Raji (cell line): ENCODE results near the gene TMEM187.

ENCODE experiments used
- POLR2A ChIP-seq: IDR thresholded peaks from 2 replicates; pipeline ENCODE4 v1.6.1; 2011; ENCODE audit warnings: low read depth, low read length, control low read depth; ENCODE audit not compliant: insufficient read depth

The TMEM187 gene

DNA sequence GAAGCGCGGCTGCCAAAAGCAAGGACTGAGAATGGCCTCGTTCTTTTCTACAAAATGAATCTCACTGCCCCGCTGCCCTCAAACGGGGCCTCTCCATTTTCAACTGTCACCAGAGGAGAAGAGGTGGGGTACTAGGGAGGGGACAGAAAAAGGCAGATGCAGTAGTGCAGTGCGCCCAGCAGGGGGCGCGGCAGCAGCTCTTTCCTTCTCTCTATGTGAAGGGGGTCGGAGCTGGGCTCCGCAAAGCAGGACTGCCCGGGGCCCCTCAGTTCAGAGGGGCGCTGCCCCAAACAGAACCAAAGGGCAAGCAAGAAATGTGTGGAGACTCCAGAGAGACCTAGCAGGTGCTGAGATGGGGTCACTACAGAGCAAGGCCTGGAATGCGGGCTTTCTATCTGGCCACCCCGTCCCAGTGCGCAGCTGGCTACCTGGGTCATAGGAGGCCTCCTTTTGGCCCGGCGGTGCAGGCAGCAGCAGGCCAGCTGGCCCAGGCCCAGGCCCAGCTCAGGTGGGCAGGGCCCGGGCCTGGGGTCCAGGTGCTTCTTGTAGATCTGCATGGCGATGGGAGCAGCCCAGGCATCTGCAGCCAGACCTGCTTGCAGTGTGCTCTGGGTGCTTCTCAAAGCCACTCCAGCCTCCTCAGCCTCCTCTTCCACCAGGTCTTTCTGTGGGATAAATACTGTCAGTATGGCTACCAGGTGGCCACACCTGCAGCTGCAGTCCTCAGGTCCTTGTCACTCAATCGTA, 41.2 kb downstream of the TMEM187 start:
- no peak for TF ChIP-seq POLR2A

GRCh38 chrX:154014429-154015380, 42.2 kb downstream of the TMEM187 start:
- no peak for TF ChIP-seq POLR2A

DNA sequence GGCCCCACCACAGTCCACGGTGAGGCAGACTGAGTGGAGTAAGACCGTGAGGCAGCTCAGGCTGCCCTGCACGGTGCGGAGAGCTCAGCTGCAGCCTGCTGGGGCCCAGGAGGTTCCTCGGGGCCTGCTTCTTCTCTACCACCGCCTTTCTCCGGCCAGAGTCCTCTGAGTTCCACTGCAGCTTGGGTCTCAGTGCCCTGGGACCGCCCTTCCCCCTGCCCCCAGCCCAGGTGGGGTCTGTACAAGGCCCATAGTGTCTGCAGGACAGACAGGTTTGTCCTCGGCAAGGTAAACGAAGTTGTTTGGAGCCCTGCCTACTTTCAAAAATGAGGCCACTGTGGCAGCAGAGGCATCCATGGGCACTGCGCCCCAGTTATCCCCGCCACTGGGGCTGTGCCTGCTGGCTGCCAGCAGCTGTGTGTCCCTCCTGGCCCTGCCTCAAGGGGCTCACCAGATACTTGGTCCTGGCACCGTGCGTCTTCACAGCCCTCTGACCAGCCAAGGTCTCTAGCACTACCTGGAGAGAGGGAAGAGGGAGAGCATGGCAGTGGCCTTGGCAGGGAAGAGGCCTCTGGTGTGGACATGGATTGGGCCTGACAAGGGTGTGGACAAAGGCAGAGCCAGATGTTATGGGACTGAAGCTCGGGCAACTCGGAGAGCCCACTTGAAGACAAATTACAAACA, 43.2 kb downstream of the TMEM187 start:
- TF ChIP-seq POLR2A = no peak

- no peak for TF ChIP-seq POLR2A
Observed at GRCh38 chrX:154016366-154017076, 44.0 kb downstream of the TMEM187 start.

- no peak for TF ChIP-seq POLR2A
Observed at GRCh38 chrX:154017766-154018517, 45.4 kb downstream of the TMEM187 start.

GRCh38 chrX:154018518-154019060, 46.0 kb downstream of the TMEM187 start:
- TF ChIP-seq POLR2A = no peak

GRCh38 chrX:154019061-154019621, 46.6 kb downstream of the TMEM187 start:
- TF ChIP-seq POLR2A = peak; percentile 17

GRCh38 chrX:154019633-154020528, 47.3 kb downstream of the TMEM187 start, which contains the start of gene IRAK1:
Gene IRAK1 (minus strand): TSS chrX:154019902. CDS start chrX:154019812, 90 bp downstream.
- peak; percentile 46 for TF ChIP-seq POLR2A

DNA sequence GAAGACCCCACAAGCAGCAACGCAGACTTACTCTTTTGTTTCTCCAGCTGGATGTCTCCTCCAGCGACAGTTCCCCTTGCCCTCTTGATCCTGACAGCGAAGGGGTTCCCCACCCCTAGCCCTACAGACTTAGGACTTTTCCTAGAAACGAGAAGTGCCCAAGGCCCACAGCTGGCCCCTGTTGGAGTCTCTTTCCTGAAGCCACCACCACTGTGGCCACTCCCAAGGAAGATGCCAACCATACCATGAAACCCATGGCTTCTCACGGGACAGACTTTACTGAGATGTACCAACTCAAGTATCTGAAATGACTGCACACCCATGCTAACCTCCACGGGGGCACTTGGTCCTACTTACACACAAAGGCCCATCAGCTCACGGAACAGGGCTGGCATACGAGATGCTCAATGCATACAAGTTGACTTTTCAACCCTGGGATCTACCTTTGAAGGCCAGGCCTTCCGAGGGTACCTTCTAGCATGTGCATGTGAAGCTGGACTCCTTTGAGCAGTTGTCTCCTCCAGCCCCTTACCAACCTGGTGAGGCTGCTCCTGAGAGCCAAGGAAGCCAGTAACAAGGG, 48.1 kb downstream of the TMEM187 start:
- no peak for TF ChIP-seq POLR2A

GRCh38 chrX:154021131-154021611, 48.6 kb downstream of the TMEM187 start:
- no peak for TF ChIP-seq POLR2A

GRCh38 chrX:154022108-154022507, 49.6 kb downstream of the TMEM187 start:
- TF ChIP-seq POLR2A = no peak
